ENCODE measurements around the gene FAM118B. TPM values are rescaled to one million over a fixed set of nuclear protein-coding genes. Genes with fewer than 3 reads are reported as not detected.

Gene FAM118B
- total and polyA plus RNA-seq, 3 donors from 2014 or later: 27.4 to 50.3 (median 36.3) TPM

- no peak for TF ChIP-seq POLR2A (IDR thresholded peaks at IDR 0.05)
- TF ChIP-seq CTCF (IDR thresholded peaks at IDR 0.05): peak in 1 of 3 experiments; percentile 35
- no peaks in the 10 kb centered on the region for H3K27me3 ChIP-seq
- peak; percentile 67 for DNase-seq
- H3K4me1 ChIP-seq: peaks cover 7% of the 10 kb centered on the region
- H3K36me3 ChIP-seq (ENCODE audit: low read depth, missing control alignments): no peaks in the 10 kb centered on the region
- no peaks in the 10 kb centered on the region for H3K9me3 ChIP-seq
- 0 to 1% methylated on average over 9 to 71 of the region's 82 CpGs for WGBS, 2 donors
- H3K4me3 ChIP-seq: peak within 1 kb of the TSS; percentile 71 to 77
- H3K27ac ChIP-seq: peak within 1 kb of the TSS; percentile 71 to 78
- intact Hi-C loops (cut with DNase I; ENCODE audit: low total_unique reads): no loop called here
These were observed 71.4 kb downstream of the FAM118B start, which contains the start of gene TIRAP for GRCh38 chr11:126282736-126283591. Gene TIRAP (plus strand): TSS chr11:126283093. CDS start chr11:126290895, 7,802 bp downstream.

- intact Hi-C loops (cut with DNase I; ENCODE audit: low total_unique reads): no loop called here
- Histone ChIP-seq H3K4me1 (peaks cover 7% of the 10 kb centered on the region), H3K36me3 (ENCODE audit: low read depth, missing control alignments) (no peaks in the 10 kb centered on the region), H3K27ac (no peak overlapping the region), H3K9me3 (no peaks in the 10 kb centered on the region), H3K27me3 (no peaks in the 10 kb centered on the region), H3K4me3 (no peak overlapping the region)
- no peak for DNase-seq
- TF ChIP-seq CTCF (IDR thresholded peaks at IDR 0.05) (no peak), POLR2A (IDR thresholded peaks at IDR 0.05) (no peak)
- WGBS, 2 donors: 67 to 71% methylated on average over 6 of the region's 6 CpGs
These were observed 73.2 kb downstream of the FAM118B start for GRCh38 chr11:126284829-126285228.

- H3K36me3 ChIP-seq (ENCODE audit: low read depth, missing control alignments): no peaks in the 10 kb centered on the region
- WGBS, 2 donors: 89 to 93% methylated on average over 6 of the region's 6 CpGs
- no peaks in the 10 kb centered on the region for H3K27me3 ChIP-seq
- intact Hi-C loops (cut with DNase I; ENCODE audit: low total_unique reads): no loop called here
- no peak for DNase-seq
- H3K4me1 ChIP-seq: no peaks in the 10 kb centered on the region
- H3K4me3 ChIP-seq: no peak overlapping the region
- H3K9me3 ChIP-seq: no peaks in the 10 kb centered on the region
- H3K27ac ChIP-seq: no peak overlapping the region
- TF ChIP-seq POLR2A (IDR thresholded peaks at IDR 0.05) (no peak), CTCF (IDR thresholded peaks at IDR 0.05) (no peak)
These were observed 76.7 kb downstream of the FAM118B start for GRCh38 chr11:126288237-126288636.

GRCh38 chr11:126290887-126291286 lies 79.3 kb downstream of the FAM118B start:
- no peak overlapping the region for H3K4me3 ChIP-seq
- H3K27ac ChIP-seq: no peak overlapping the region
- H3K36me3 ChIP-seq (ENCODE audit: low read depth, missing control alignments): no peaks in the 10 kb centered on the region
- no peaks in the 10 kb centered on the region for H3K9me3 ChIP-seq
- 87 to 89% methylated on average over 10 to 12 of the region's 12 CpGs for WGBS, 2 donors
- H3K4me1 ChIP-seq: no peaks in the 10 kb centered on the region
- H3K27me3 ChIP-seq: no peaks in the 10 kb centered on the region
- TF ChIP-seq POLR2A (IDR thresholded peaks at IDR 0.05): no peak
- TF ChIP-seq CTCF (IDR thresholded peaks at IDR 0.05): no peak
- DNase-seq: no peak
- intact Hi-C loops (cut with DNase I; ENCODE audit: low total_unique reads): no loop called here
